ENCODE data around the gene DCLK1.

DNA sequence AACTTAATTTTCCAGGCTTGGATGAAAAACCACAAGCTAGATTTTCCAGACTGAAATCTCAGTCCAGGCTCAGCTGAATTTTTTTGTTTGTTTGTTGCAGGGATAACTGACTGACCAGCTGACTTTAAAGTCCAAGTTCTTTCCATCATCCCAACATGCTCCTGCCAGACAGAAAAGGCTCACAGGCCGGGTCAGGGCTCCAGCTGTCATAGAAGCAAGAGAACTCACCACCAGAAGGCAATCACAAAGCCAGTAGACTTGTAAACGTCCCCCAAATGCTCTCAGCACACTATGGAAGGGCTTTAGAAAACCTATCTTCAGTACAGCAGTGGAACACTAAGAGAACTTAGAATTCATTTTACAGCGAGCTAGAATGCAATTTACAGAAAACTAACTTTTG lies 25.5 kb downstream of the DCLK1 start:
- TF ChIP-seq, protein P1, sequence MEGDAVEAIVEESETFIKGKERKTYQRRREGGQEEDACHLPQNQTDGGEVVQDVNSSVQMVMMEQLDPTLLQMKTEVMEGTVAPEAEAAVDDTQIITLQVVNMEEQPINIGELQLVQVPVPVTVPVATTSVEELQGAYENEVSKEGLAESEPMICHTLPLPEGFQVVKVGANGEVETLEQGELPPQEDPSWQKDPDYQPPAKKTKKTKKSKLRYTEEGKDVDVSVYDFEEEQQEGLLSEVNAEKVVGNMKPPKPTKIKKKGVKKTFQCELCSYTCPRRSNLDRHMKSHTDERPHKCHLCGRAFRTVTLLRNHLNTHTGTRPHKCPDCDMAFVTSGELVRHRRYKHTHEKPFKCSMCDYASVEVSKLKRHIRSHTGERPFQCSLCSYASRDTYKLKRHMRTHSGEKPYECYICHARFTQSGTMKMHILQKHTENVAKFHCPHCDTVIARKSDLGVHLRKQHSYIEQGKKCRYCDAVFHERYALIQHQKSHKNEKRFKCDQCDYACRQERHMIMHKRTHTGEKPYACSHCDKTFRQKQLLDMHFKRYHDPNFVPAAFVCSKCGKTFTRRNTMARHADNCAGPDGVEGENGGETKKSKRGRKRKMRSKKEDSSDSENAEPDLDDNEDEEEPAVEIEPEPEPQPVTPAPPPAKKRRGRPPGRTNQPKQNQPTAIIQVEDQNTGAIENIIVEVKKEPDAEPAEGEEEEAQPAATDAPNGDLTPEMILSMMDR (IDR thresholded peaks at IDR 0.05 in 2 of 3, conservative IDR thresholded peaks at IDR 0.05 in 1 of 3; ENCODE audit: borderline replicate concordance in 1 of 3, insufficient read depth in 1 of 3, low read depth in 2 of 3, low read length in 2 of 3): no peak
- TF ChIP-seq POLR2AphosphoS5 (IDR thresholded peaks at IDR 0.05; ENCODE audit: low read depth, low read length): no peak
- TF ChIP-seq, protein P2, sequence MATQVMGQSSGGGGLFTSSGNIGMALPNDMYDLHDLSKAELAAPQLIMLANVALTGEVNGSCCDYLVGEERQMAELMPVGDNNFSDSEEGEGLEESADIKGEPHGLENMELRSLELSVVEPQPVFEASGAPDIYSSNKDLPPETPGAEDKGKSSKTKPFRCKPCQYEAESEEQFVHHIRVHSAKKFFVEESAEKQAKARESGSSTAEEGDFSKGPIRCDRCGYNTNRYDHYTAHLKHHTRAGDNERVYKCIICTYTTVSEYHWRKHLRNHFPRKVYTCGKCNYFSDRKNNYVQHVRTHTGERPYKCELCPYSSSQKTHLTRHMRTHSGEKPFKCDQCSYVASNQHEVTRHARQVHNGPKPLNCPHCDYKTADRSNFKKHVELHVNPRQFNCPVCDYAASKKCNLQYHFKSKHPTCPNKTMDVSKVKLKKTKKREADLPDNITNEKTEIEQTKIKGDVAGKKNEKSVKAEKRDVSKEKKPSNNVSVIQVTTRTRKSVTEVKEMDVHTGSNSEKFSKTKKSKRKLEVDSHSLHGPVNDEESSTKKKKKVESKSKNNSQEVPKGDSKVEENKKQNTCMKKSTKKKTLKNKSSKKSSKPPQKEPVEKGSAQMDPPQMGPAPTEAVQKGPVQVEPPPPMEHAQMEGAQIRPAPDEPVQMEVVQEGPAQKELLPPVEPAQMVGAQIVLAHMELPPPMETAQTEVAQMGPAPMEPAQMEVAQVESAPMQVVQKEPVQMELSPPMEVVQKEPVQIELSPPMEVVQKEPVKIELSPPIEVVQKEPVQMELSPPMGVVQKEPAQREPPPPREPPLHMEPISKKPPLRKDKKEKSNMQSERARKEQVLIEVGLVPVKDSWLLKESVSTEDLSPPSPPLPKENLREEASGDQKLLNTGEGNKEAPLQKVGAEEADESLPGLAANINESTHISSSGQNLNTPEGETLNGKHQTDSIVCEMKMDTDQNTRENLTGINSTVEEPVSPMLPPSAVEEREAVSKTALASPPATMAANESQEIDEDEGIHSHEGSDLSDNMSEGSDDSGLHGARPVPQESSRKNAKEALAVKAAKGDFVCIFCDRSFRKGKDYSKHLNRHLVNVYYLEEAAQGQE (IDR thresholded peaks at IDR 0.05; ENCODE audit: low read depth): no peak
